GM10248 (cell line): ENCODE data around the gene FRAT2.

Source experiments
- CTCF ChIA-PET: fragments of 300-600 bp; sonication (Branson Sonifier 250); formaldehyde crosslinking; extraction: SDS; loops from one replicate; lab custom pipeline; 2021; ENCODE audit warnings: antibody characterized with exemption; lab: Yijun Ruan, JAX
- POLR2A ChIA-PET: fragments of 350-650 bp; sonication (Branson Sonifier 250); formaldehyde crosslinking; extraction: SDS; loops from one replicate; lab custom pipeline; 2020; ENCODE audit warnings: antibody characterized with exemption; lab: Yijun Ruan, JAX
- DNase-seq: peaks from one replicate; pipeline ENCODE4 v3.0.0; 2012; ENCODE audit errors: extremely low spot score
- TF ChIP-seq, protein P1 (sequence below): IDR thresholded peaks from 2 replicates; pipeline ENCODE4 v1.5.1; 2012; ENCODE audit warnings: mild to moderate bottlenecking, low read depth; ENCODE audit errors: extremely low read depth, missing control alignments, control extremely low read depth

Gene FRAT2

GRCh38 chr10:97365761-97366351 lies 31.3 kb upstream of the FRAT2 start:
- ChIA-PET POLR2A (interaction anchor here (0.7 kb wide), 1 partner anchor 88 kb away, joined by 9 read pairs; no protein-coding TSS in a partner anchor), CTCF (no interaction called here)
- no peak for DNase-seq
- TF ChIP-seq, protein P1, sequence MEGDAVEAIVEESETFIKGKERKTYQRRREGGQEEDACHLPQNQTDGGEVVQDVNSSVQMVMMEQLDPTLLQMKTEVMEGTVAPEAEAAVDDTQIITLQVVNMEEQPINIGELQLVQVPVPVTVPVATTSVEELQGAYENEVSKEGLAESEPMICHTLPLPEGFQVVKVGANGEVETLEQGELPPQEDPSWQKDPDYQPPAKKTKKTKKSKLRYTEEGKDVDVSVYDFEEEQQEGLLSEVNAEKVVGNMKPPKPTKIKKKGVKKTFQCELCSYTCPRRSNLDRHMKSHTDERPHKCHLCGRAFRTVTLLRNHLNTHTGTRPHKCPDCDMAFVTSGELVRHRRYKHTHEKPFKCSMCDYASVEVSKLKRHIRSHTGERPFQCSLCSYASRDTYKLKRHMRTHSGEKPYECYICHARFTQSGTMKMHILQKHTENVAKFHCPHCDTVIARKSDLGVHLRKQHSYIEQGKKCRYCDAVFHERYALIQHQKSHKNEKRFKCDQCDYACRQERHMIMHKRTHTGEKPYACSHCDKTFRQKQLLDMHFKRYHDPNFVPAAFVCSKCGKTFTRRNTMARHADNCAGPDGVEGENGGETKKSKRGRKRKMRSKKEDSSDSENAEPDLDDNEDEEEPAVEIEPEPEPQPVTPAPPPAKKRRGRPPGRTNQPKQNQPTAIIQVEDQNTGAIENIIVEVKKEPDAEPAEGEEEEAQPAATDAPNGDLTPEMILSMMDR: no peak

GRCh38 chr10:97363071-97363470 lies 28.5 kb upstream of the FRAT2 start:
- TF ChIP-seq, protein P1: no peak
- no peak for DNase-seq
- POLR2A ChIA-PET: no interaction called here
- CTCF ChIA-PET: no interaction called here

- TF ChIP-seq, protein P1: no peak
- DNase-seq: no peak
- CTCF ChIA-PET: no interaction called here
- POLR2A ChIA-PET: no interaction called here
Measured at GRCh38 chr10:97362310-97363033, 27.9 kb upstream of the FRAT2 start.

DNA sequence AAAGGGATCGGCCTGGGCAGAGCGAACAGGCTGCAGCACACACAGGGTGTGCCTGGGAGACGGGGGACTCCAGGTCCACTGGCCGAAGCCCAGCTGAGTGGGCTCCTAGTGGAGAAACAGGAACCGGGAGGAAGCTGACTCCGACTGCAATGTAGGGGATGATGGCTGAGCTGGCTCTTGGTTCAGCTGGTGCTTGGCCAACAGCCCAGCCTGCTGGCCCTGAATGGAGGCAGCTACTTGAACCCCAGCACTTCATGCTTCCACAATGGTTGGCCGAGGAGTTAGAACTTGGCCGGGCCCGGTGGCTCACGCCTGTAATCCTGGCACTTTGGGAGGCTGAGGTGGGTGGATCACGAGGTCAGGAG lies 27.0 kb upstream of the FRAT2 start:
- DNase-seq: no peak
- TF ChIP-seq, protein P1: no peak
- ChIA-PET CTCF (interaction anchor here (1.0 kb wide), 2 partner anchors 14 to 83 kb away, joined by 3 to 5 read pairs; no protein-coding TSS in a partner anchor), POLR2A (no interaction called here)

GRCh38 chr10:97360705-97361536 lies 26.4 kb upstream of the FRAT2 start:
- TF ChIP-seq, protein P1: no peak
- DNase-seq: no peak
- ChIA-PET POLR2A (interaction anchor here (2.0 kb wide), 1 partner anchor 40 kb away, joined by 4 read pairs; the partner anchor contains the start of gene RRP12), CTCF (interaction anchor here (0.6 to 1.0 kb wide), 4 partner anchors 13 to 151 kb away, joined by 3 to 5 read pairs (median 4); no protein-coding TSS in a partner anchor)

DNA sequence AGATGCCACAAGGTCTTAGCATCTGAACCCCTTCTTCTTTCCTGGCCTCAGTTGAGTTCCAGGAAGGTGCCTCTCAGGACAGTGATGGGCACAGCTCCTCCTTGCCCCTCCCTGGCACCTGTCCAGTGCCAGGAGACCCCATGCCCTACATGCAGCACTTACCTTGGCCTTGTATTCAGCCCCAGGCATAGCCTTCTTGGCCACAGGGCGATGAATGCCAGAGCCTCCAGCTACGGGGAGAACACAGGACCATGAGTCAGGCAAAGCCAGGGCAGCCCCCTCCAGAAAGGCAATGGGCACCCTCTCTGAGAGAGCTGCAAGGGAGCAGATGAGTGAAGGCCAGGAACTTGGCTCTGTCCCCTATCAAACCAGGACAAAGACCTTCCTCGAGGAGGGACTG lies 24.3 kb upstream of the FRAT2 start:
- POLR2A ChIA-PET: interaction anchor here (2.0 kb wide), 1 partner anchor 42 kb away, joined by 4 read pairs; the partner anchor contains the start of gene RRP12
- no peak for DNase-seq
- TF ChIP-seq, protein P1: no peak
- CTCF ChIA-PET: interaction anchor here (0.7 to 2.0 kb wide), 4 partner anchors 8 to 80 kb away, joined by 3 to 8 read pairs (median 4); no protein-coding TSS in a partner anchor
